Measurements from ENCODE around the gene FKBP1A.

DNA sequence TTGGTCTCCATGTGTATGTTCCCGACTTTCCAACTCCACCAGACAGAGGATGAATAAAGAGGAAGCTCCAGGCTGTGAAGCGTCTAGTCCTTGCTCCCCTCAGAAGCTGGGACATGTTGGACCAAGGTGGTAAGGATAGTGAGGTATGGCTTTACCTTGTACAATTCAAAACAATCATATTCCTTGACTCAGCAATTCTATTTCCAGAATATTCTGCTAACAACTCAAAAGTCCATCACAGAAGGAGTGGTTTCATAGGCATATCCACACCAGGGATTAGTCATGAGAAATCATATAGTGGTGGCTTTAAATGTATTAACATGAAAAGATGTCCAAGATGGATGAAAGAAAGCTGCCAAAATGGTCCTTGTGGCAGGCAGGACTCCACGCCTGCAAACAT is 19.8 kb downstream of the FKBP1A start:
- TF ChIP-seq POLR2AphosphoS5 (IDR thresholded peaks at IDR 0.05): no peak
- TF ChIP-seq, protein P1, sequence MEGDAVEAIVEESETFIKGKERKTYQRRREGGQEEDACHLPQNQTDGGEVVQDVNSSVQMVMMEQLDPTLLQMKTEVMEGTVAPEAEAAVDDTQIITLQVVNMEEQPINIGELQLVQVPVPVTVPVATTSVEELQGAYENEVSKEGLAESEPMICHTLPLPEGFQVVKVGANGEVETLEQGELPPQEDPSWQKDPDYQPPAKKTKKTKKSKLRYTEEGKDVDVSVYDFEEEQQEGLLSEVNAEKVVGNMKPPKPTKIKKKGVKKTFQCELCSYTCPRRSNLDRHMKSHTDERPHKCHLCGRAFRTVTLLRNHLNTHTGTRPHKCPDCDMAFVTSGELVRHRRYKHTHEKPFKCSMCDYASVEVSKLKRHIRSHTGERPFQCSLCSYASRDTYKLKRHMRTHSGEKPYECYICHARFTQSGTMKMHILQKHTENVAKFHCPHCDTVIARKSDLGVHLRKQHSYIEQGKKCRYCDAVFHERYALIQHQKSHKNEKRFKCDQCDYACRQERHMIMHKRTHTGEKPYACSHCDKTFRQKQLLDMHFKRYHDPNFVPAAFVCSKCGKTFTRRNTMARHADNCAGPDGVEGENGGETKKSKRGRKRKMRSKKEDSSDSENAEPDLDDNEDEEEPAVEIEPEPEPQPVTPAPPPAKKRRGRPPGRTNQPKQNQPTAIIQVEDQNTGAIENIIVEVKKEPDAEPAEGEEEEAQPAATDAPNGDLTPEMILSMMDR (IDR thresholded peaks at IDR 0.05): no peak
